GM19463 (cell line): ENCODE data around the gene B4GALT5.
A peak's percentile ranks its signal among the peaks of the same experiment; 100 is the strongest.
"Not testable (repeated sequence)": the region's sequence is repeated elsewhere in the genome, so short reads cannot be mapped to it uniquely, and the experiment has no call there.

Source experiments
- ATAC-seq: cut with Tn5 transposase; IDR thresholded peaks from one replicate; pipeline ENCODE4 v1.9.1; 2021; ENCODE audit warnings: mild to moderate bottlenecking, moderate library complexity; ENCODE audit not compliant: unreplicated experiment

The B4GALT5 gene, protein sequence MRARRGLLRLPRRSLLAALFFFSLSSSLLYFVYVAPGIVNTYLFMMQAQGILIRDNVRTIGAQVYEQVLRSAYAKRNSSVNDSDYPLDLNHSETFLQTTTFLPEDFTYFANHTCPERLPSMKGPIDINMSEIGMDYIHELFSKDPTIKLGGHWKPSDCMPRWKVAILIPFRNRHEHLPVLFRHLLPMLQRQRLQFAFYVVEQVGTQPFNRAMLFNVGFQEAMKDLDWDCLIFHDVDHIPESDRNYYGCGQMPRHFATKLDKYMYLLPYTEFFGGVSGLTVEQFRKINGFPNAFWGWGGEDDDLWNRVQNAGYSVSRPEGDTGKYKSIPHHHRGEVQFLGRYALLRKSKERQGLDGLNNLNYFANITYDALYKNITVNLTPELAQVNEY

DNA sequence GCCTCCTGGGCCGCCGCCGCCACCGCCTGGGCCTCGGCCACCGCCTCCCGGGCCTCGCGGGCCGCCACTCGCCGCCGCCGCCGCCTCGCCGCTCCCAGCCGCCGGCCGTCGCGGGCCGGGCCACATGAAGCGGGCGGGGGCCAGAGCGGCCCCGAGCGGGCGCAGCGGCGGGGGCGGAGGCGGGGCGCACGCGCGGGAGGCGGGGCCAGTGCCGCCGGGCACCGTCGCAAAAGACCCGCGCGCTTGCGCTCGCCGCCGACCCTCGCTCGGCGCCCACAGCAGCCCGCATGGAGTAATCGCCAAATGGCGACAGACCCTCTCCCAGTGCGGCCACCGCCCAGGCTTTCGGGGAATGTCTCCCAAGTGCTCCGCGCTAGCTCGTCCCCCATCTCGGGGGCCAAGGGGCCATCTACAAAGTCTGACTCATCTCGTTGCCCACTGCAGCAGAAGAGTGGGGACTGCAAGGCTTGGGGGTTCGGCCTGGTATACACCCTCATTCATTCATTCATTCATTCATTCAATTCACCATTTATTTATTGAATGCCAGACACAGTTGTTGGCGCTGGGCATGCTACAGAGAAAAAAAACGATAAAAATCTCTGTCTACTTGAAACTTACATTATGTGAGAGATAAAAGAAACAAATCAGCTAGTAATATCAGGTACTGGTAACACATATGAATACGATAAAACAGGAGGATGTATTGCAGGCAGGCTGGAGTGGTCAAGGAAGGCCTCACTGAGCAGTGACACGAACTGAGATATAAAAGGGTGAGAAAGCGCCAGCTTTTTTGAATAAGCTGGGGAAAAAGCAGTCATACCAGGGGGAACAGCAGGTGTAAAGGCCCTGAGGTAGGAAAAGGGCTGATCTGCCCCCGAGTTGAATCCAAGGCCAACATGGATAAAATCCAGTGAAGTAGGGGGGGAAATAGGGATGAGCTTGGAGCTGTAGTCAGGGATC is at the start of gene B4GALT5:
Gene B4GALT5, minus strand, starts transcription at position 126 of the 960 bp plus-strand sequence. CDS start 188 bp downstream, outside the sequence.
- ATAC-seq, result peak; percentile 84

DNA sequence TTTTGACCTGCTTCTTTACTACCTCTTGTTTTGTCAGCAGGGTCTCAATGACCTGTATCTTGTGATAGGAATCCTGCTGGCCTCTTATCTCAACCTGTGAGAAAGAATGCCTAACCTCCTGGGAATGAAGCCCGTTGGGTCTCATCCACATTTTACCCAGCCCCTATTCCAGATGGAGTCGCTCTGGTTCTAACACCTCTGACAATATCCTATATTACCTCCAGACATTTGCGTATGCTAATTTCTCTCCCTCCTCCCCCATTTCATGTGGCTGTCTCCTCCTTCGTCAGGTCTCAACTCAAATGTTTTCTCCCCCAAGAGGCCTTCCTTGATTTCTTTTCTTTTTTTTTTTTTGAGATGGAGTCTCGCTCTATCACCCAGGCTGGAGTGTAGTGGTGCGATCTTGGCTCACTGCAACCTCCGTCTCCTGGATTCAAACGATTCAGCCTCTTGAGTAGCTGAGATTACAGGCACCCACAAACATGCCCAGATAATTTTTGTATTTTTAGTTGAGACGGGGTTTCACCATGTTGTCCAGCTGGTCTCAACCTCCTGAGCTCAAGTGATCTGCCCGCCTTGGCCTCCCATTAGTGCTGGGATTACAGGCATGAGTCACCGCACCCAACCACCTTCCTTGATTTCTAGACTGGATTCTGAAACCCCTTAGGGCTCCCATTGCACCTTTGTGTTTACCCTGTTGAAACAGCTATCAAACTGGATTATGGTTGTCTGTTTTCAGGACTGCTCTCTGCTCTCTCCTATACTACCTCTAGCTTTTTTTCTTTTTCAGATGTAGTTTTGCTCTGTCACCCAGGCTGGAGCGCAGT is 49.5 kb upstream of the B4GALT5 start:
- no peak for ATAC-seq

DNA sequence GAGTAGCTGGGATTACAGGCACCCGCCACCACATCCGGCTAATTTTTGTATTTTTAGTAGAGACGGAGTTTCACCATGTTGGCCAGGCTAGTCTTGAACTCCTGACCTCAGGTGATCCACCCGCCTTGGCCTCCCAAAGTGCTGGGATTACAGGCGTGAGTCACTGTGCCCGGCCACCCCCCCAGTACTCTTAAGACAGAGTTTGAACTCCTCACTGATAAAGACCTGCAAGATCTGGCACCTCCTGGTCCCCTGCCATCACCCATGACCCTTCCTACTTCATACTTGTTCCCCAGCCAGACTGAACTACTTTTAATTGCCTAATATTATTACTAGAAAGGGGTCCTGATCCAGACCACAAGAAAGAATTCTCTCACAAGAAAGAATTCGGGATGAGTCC is 48.2 kb upstream of the B4GALT5 start:
- not testable (repeated sequence) for ATAC-seq

DNA sequence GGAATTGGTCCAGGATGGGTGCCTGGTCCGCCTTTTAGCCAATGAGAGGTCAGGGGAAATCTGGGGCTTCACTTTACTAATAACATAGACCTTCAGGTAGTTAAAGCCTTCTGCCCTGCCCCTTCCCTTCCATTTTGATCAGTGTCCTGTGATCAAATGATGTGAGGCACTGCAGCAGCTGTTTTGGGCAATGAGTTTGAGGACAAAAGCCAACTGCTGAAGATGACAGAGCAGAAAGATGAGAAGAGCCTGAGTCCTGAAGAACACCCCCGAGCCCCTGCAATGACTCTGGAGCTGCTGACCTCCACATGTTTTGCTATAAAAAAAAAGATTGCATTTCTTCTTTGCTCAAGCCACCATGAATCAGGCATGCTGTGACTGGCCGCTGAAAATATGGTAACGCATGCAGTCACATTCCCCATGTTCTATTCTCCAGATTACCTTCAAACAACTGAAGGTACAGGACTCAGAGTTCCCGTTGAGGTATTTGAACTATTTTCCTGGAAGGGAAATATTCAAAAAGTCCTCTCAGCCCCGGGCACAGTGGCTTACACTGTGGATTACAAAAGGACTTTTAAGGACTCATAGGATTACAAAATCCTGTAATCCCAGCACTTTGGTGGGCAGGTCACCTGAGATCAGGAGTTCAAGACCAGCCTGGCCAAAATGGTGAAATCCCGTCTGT is 45.7 kb upstream of the B4GALT5 start:
- no peak for ATAC-seq

DNA sequence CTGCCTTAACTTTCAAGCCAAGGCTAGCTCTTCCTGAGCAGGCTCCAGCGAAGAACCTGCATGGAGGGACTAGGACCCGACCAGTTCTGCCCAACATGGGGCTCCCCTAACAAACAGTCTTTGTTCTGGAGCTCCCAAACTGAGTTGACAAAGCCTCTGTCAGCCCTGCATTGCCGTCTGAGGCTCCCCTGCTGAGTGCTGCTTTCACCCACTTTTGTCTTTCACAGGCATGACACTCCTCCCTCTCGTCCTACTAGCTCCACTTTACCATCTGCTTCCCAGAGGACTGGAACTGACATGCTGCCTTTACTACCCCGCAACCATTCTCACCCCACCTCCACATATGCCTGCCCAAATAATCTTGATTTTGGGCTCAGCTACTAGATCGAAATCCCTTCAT is 45.1 kb upstream of the B4GALT5 start:
- no peak for ATAC-seq

DNA sequence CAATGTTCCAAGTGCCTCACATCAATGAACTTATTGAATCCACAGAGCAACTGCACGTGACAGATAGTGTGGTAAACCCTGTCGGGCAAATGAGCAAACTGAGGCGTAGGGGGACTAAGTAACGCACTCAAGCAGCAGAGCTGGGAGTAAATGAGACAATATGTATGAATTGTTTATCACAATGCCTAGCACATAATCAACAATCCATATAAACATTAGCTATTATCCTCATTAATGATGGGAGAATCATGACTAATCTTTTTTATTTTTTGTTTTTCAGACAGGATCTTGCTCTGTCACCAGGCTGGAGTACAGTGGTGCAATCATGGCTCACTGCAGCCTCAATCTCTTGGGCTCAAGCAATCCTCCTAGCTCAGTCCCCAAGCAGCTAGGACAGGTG is 43.9 kb upstream of the B4GALT5 start:
- no peak for ATAC-seq

DNA sequence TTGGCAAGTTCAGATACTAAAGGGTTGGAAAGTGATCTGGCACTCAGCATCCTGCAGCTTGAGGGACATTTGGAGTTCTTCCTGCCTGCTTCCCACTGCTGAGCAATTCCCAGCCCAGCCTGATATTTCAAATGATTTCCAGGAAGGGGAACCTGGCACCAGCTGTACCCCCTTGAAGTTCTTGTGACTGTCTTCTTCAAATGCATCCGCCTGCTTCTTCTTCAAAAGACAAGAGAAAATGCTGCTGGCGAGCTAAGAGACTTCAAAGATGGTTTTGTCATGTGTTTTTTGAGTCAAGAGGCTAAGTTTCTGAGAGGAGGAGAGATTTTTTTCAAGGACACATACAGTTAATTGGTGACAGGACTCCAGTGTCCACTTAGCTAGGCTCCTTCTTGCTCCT is 42.6 kb upstream of the B4GALT5 start:
- no peak for ATAC-seq

DNA sequence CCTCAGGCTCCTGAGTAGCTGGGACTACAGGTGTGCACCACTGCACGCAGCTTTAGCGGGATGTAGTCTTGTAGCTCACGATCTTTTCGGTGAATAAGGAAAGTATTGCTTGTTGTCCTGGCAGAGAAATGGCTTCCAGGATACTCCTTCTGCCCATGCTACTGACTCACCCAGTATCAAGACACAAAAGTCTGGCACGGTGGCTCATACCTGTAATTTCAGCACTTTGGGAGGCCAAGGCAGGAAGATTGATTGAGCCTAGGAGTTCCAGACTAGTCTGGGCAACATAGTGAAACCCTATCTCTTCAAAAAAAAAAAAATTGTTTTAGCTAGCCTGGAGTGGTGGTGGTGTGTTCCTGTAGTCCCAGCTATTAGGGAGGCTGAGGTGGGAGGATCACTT is 40.9 kb upstream of the B4GALT5 start:
- ATAC-seq, result no peak

DNA sequence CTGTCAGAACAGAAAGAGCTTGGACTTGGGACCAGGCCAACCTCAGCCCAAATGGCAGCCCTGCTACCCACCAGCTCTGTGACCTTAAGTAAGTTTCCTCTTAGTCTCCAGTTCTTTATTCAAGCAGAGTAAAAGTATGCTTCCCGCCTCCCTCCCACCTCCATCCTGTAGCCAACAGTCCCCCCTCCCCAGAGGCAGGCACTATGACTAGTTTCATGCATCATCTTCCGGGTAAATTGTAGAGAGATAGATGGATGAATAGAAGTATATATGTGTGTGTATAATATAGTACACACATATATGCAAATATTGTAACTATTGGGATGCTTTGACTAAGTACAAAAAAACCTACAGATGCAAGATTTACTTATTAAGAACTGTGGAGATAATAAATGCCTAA is 39.5 kb upstream of the B4GALT5 start:
- no peak for ATAC-seq

DNA sequence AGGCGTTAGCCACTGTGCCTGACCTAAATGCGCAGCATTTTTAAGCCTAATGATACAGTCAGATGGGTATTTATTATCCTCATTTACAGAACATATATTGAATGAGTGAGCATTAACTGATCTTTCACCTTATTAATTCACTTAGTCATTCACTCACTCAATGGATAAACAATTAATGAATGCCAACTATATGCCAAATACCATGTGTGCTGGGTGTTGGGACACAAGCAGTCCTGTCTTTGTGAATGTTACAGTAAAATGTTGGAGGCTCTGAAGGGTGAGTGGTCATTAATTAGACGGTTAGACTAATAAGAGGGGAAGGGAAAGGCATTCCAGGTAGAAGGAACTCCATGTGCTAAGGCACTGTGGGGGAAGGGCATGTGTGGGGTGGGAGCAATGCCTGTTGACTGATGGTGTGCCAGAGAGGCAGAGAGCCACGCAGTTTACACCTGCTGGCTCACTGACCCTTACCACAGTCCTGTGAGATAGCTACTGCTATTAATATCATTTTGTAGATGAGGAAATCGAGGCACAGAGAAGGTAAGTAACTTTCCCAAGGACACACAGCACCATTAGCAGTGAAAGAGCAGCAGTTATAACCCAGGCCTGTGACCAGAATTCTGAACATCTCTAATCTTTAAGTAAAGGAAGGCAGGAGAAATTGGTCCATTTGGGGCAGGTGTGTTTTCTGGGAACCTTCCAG is 38.7 kb upstream of the B4GALT5 start:
- no peak for ATAC-seq

DNA sequence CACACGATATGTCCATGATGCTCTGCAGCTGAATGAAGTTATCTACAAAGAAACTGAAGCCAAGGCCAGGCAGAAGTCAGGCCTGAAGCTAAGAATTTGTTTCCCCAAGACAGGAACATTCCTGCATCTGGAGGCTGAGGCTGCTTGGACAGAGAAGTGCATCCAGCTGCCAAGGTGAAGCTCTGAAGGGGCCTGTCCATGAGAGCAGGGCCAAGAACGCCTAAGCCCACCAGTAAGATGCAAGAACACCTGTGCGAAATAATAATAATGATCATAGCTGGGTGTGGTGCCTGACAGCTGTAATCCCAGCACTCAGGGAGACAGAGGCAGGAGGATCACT is 37.7 kb upstream of the B4GALT5 start:
- ATAC-seq, result no peak

DNA sequence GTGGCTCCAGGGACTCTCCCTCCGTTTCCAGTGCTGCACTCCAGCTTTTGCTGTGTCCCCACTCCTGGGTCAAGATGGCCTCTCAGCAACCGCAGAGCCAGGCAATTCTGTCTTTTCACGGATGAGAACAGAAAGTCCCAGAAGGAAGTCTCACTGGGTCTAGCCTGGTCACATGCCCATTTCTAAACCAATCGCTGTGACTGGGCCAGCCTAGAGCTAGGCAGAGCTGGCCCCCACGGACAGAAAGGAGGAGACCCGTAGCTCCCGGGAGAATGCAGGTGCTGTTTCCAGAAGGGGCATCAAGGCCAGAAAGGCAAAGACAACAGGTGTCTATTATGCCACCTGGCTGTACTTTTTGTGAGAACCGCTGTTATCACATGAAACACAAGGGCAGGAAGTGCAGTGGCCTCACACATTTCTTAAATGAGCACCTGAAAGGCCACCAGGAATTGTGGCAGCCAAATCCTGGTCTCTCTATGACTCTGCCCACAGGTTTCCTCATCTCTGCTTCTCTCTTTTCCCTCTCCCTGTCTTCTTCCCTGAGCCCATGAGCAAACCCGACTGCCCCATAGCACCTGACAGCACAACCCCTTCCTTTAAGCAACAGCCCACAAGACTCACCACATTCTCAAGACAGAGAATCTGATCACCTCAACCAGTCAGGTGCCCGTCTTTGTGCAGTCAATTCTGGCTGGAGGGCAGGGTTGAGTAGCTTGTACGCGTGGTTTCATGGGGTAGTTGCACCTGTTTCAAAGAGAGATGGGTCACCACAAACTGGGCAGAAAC is 37.1 kb upstream of the B4GALT5 start:
- ATAC-seq, result peak; percentile 78

DNA sequence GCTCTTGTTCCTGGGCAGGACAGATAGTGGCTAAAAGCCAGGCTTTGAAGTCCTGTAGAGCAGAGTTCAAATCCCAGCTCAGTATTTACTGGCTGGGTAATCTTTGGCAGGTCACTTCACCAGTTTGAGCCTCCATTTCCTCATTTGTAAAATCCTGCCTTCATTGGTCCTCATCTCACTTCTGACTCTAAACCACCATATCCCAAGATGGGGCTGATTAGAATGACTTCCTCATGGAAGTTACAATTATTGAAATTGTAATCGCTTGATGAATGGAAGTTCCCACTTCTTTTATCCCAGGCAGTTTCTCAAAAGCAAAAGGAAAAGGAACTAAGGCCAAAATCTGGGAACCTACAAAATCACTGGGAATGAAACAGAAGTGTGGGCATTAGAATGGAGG is 35.9 kb upstream of the B4GALT5 start:
- ATAC-seq, result no peak

DNA sequence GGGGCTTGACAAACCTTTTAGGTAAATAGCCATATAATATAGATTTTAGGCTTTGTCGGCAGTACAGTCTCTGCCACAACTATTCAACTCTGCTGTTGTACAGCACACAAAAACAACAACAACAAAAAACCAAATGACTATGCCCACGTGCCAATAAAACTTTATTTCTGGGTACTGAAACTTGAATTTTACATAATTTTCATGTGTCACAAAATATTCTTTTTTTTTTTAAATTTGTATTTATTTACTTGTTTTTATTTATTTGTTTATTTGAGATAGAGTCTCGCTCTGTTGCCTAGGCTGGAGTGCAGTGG is 34.8 kb upstream of the B4GALT5 start:
- no peak for ATAC-seq

DNA sequence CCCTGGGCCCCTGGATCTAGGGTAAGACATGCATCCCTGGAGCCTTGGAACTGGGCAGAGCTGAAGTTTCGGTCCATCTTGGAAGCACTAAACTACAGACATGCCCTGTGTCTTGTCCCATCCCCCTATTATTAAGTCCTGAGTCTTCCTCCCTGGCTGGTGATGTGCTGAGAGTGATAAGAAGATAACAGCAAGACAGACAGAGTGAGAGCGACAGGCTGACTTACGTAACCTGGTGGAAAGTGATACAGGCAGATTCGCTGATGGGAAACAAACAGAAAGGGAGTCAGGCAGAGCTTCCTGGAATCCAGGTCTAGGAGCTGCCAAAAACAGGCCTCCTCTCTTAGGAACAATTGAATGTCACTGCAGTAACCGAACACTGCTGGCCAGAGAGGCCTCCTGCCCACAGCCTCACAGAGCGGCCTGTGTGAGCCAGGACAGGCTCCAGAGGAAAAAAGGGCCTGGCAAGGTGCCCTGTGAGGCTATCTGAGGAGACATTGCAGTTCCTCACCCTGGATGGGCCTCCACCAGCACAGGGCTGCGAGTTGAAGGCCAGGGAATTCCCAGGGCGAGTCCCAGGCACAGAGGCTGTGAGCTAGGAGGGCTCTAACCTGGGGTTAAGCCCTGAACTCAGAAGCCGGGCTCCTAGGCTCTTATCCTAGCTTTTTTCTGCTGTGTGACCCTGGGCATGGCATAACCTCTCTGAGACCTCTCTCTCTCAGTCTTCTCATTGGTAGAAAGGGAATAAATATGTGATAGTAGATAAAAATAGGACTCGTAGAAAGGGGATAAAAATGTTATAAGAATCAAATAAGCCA is 34.2 kb upstream of the B4GALT5 start:
- no peak for ATAC-seq

DNA sequence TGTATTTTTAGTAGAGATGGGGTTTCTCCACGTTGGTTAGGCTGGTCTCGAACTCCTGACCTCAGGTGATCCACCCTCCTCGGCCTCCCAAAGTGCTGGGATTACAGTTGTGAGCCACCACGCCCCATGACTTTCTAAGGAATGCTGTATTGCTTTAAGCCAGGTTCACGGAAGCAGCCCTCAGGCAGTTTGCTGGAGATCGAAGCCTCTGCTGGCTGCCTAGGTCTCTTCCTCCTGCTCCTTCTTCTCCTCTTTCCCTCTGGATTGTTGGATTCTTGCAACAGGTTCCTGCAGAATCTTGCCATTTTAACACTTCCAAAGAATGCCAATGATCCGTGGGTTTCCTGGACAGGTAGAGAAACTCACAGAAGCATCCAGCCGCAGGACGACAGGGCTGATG is 29.3 kb upstream of the B4GALT5 start:
- no peak for ATAC-seq

DNA sequence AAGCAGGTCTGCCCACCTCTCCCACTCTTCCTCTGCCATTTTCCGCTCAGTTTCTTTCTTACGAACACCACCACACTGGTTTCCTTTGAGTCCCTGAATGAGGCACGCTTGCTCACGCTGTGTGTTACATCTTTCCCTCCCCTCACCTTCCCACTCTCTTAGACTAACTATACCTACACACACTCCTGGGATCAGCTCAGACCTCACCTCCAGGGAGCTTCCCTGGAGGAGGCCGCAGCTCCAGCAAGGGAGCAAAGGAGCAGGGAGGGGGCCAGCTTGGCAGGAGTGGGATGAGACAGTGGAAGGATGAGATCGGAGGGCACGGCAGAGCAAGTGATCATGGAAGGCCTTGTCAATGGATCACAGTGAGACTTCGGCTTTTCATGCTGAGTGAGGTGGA is 28.3 kb upstream of the B4GALT5 start:
- no peak for ATAC-seq

DNA sequence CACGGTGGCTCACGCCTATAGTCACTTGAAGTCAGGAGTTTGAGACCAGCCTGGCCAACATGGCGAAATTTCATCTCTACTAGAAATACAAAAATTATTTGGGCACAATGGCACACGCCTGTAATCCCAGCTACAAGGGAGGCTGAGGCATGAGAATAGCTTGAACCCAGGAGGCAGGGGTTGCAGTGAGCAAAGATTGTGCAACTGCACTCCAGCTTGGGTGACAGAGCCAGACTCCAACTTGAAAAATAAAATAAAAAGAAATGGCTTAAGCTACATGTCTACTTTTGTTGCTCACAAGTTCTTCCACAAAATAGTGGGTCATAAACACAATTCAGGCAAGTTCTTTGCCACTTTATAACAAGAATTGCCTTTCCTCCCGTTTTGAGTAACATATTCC is 27.1 kb upstream of the B4GALT5 start:
- ATAC-seq, result no peak

DNA sequence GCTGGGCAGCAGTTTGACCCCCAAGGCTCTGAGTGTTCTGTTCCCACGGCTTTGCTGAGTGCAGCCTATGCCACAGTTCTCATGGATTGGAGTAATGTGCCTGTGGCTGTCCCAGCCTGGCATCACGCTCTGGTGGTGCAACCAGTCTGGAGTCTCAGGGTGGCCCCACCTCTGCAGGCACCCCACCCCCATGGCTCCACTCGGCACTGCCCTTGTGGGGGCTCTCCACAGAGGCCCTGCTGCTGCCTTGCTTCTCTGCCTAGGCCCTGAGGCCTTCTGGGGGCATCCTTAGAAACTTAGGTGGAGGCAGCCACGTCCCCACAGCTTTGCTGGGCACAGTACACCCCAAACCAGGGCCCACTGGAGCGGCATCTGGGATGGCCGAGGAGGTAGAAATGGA is 25.4 kb upstream of the B4GALT5 start:
- no peak for ATAC-seq
